ENCODE measurements around the gene MT1E. TPM values are rescaled to one million over a fixed set of nuclear protein-coding genes. Genes with fewer than 3 reads are reported as not detected.
A peak's percentile ranks its signal among the peaks of the same experiment; 100 is the strongest.

MT1E gene
- total RNA-seq, 1 donor from 2014 or later, result 158 TPM

- H3K4me1 ChIP-seq, result no peaks in the 10 kb centered on the region
- H3K27ac ChIP-seq, result no peak within 1 kb of the TSS
- no peaks in the 10 kb centered on the region for H3K9me3 ChIP-seq
- no peak within 1 kb of the TSS for H3K4me3 ChIP-seq
- intact Hi-C loops (cut with DNase I), result no loop called here
- TF ChIP-seq CTCF (IDR thresholded peaks at IDR 0.05), result no peak
- ATAC-seq (no peak), DNase-seq (no peak)
- no peaks in the 10 kb centered on the region for H3K36me3 ChIP-seq
- peaks cover 17% of the 10 kb centered on the region for H3K27me3 ChIP-seq (ENCODE audit: low read depth)
These were observed 26.0 kb downstream of the MT1E start, which contains the start of gene MT1B for GRCh38 chr16:56651586-56651985. Gene MT1B, plus strand, starts transcription at chr16:56651886. Its CDS starts 68 bp downstream, at chr16:56651954.

GRCh38 chr16:56652600-56652999, 27.0 kb downstream of the MT1E start:
- DNase-seq (no peak), ATAC-seq (no peak)
- Histone ChIP-seq H3K27ac (no peak overlapping the region), H3K36me3 (no peaks in the 10 kb centered on the region), H3K9me3 (no peaks in the 10 kb centered on the region), H3K27me3 (ENCODE audit: low read depth) (peaks cover 12% of the 10 kb centered on the region), H3K4me1 (no peaks in the 10 kb centered on the region), H3K4me3 (no peak overlapping the region)
- intact Hi-C loops (cut with DNase I), result no loop called here
- TF ChIP-seq CTCF (IDR thresholded peaks at IDR 0.05), result no peak

GRCh38 chr16:56653218-56653617, 27.6 kb downstream of the MT1E start:
- no peak for TF ChIP-seq CTCF (IDR thresholded peaks at IDR 0.05)
- H3K36me3 ChIP-seq, result no peaks in the 10 kb centered on the region
- DNase-seq (no peak), ATAC-seq (no peak)
- H3K4me3 ChIP-seq, result no peak overlapping the region
- H3K9me3 ChIP-seq, result no peaks in the 10 kb centered on the region
- intact Hi-C loops (cut with DNase I), result no loop called here
- H3K27me3 ChIP-seq (ENCODE audit: low read depth), result peaks cover 6% of the 10 kb centered on the region
- H3K4me1 ChIP-seq, result peaks cover 3% of the 10 kb centered on the region
- H3K27ac ChIP-seq, result no peak overlapping the region

- H3K4me3 ChIP-seq, result peak within 1 kb of the TSS; percentile 74
- TF ChIP-seq CTCF (IDR thresholded peaks at IDR 0.05), result no peak
- H3K9me3 ChIP-seq, result no peaks in the 10 kb centered on the region
- H3K36me3 ChIP-seq, result no peaks in the 10 kb centered on the region
- DNase-seq (peak; percentile 94), ATAC-seq (peak; percentile 96 to 98)
- peaks cover 10% of the 10 kb centered on the region for H3K4me1 ChIP-seq
- H3K27ac ChIP-seq, result peak within 1 kb of the TSS; percentile 78
- H3K27me3 ChIP-seq (ENCODE audit: low read depth), result peaks cover 6% of the 10 kb centered on the region
- intact Hi-C loops (cut with DNase I), result no loop called here
These were observed 32.2 kb downstream of the MT1E start, which contains the start of gene MT1F for GRCh38 chr16:56657555-56658326. Gene MT1F, plus strand, starts transcription at chr16:56657959. Its CDS starts 100 bp downstream, at chr16:56658059.

GRCh38 chr16:56658327-56658875, 32.8 kb downstream of the MT1E start:
- TF ChIP-seq CTCF (IDR thresholded peaks at IDR 0.05), result no peak
- H3K4me1 ChIP-seq, result peaks cover 10% of the 10 kb centered on the region
- peak overlapping the region; percentile 74 for H3K4me3 ChIP-seq
- H3K27me3 ChIP-seq (ENCODE audit: low read depth), result peaks cover 13% of the 10 kb centered on the region
- DNase-seq (no peak), ATAC-seq (no peak)
- H3K36me3 ChIP-seq, result no peaks in the 10 kb centered on the region
- intact Hi-C loops (cut with DNase I), result no loop called here
- no peaks in the 10 kb centered on the region for H3K9me3 ChIP-seq
- H3K27ac ChIP-seq, result peak overlapping the region; percentile 78

Data from lower lobe of right lung (tissue), 2 donors.